H1 (cell line): ENCODE results near the gene CSF1. TPM values are rescaled to one million over a fixed set of nuclear protein-coding genes. Genes with fewer than 3 reads are reported as not detected.

ENCODE experiments used
- CTCF ChIA-PET: fragments of 300-600 bp; sonication (Branson Sonifier 250); formaldehyde crosslinking; loops from one replicate; lab custom pipeline; 2021; ENCODE audit not compliant: partially characterized antibody; lab: Charles Lee
- POLR2A ChIA-PET: fragments of 300-600 bp; sonication (Branson Sonifier 250); formaldehyde crosslinking; loops from one replicate; lab custom pipeline; 2021; ENCODE audit warnings: inconsistent platforms; ENCODE audit not compliant: partially characterized antibody; lab: Charles Lee
- DNase-seq, 2 experiments: peaks; one replicate each; pipeline versions ENCODE4 v3.0.0 to v3.0.0-alpha.2; 2010 to 2022; ENCODE audit warnings: low spot score in 2 of 2, low read depth in 1 of 2, mixed read lengths in 1 of 2
- FAIRE-seq: peaks from 2 replicates; lab custom pipeline; 2011; peaks lifted over from hg19 to GRCh38; lab: Jason Lieb, UNC
- H2AFZ ChIP-seq: 2 replicates; pipeline ENCODE4 v1.8.1; 2012; ENCODE audit warnings: low read length, inconsistent platforms
- H2AK5ac ChIP-seq: 2 replicates; pipeline ENCODE4 v1.6.1; 2013; ENCODE audit warnings: low read depth, low read length
- H2BK120ac ChIP-seq: replicated peaks from 2 replicates; pipeline ENCODE3; 2013; ENCODE audit warnings: low read depth, low read length, inconsistent platforms
- H2BK12ac ChIP-seq: 2 replicates; pipeline ENCODE4 v1.6.1; 2013; ENCODE audit warnings: low read depth, low read length
- H2BK15ac ChIP-seq: 2 replicates; pipeline ENCODE4 v1.6.1; 2013; ENCODE audit warnings: low read length
- H2BK20ac ChIP-seq: 2 replicates; pipeline ENCODE4 v1.6.1; 2013; ENCODE audit warnings: low read length
- H2BK5ac ChIP-seq: 2 replicates; pipeline ENCODE4 v1.6.1; 2013; ENCODE audit warnings: low read depth, low read length
- H3K14ac ChIP-seq: 2 replicates; pipeline ENCODE4 v1.6.1; 2013; ENCODE audit warnings: inconsistent platforms; ENCODE audit not compliant: insufficient read length
- H3K18ac ChIP-seq: 2 replicates; pipeline ENCODE4 v1.6.1; 2013; ENCODE audit warnings: low read length; ENCODE audit errors: extremely low read depth
- H3K23ac ChIP-seq: 2 replicates; pipeline ENCODE4 v1.6.1; 2013; ENCODE audit warnings: inconsistent platforms; ENCODE audit not compliant: insufficient read length
- H3K23me2 ChIP-seq: 2 replicates; pipeline ENCODE4 v1.6.1; 2013; ENCODE audit warnings: low read depth, low read length
- H3K27ac ChIP-seq: 2 replicates; pipeline ENCODE4 v1.6.1; 2011; ENCODE audit warnings: low read depth, low read length, inconsistent platforms
- H3K27me3 ChIP-seq, 4 experiments: replicated peaks in 1 of 4; 1 replicate in 1 of 4; 2 replicates in 3 of 4; pipeline versions ENCODE4 v1.6.1 to v1.8.1; 2011 to 2013; ENCODE audit warnings: low read length in 3 of 4, mild to moderate bottlenecking in 3 of 4, inconsistent platforms in 2 of 4, mixed read lengths in 2 of 4, moderate library complexity in 1 of 4; ENCODE audit not compliant: control insufficient read depth in 3 of 4, insufficient read depth in 3 of 4; ENCODE audit errors: extremely low read depth in 1 of 4
- H3K36me3 ChIP-seq, 4 experiments: 2 replicates each; pipeline versions ENCODE4 v1.6.1 to v1.8.1; 2011 to 2013; ENCODE audit warnings: mild to moderate bottlenecking in 4 of 4, low read length in 3 of 4, moderate library complexity in 2 of 4, control low read depth in 1 of 4, inconsistent platforms in 1 of 4; ENCODE audit not compliant: insufficient read depth in 4 of 4, control insufficient read depth in 2 of 4
- H3K4ac ChIP-seq: replicated peaks from 2 replicates; pipeline ENCODE3; 2013; ENCODE audit warnings: low read length, low read depth, mixed read lengths, inconsistent platforms; ENCODE audit not compliant: insufficient read length
- H3K4me1 ChIP-seq, 4 experiments: replicated peaks in 1 of 4; 1 replicate in 1 of 4; 2 replicates in 3 of 4; pipeline versions ENCODE4 v1.6.1 to v1.8.1; 2011 to 2013; ENCODE audit warnings: low read length in 3 of 4, inconsistent platforms in 2 of 4, mixed read lengths in 1 of 4; ENCODE audit not compliant: insufficient read depth in 4 of 4, control insufficient read depth in 3 of 4
- H3K4me2 ChIP-seq, 2 experiments: 2 replicates each; pipeline versions ENCODE4 v1.6.1 to v1.8.1; 2011 to 2013; ENCODE audit warnings: low read depth in 2 of 2, low read length in 2 of 2, control low read depth in 1 of 2, inconsistent platforms in 1 of 2, mild to moderate bottlenecking in 1 of 2; ENCODE audit not compliant: insufficient read depth in 1 of 2
- H3K4me3 ChIP-seq, 4 experiments: fragments of 200-600, 300-600 bp in 1 of 4; sonication (generic), shearing (Covaris generic), sonication (Bioruptor Twin) in 1 of 4; 2 replicates each; pipeline versions ENCODE4 v1.5.1 to v1.8.1; 2011 to 2016; ENCODE audit warnings: low read length in 4 of 4, low read depth in 3 of 4, control low read depth in 2 of 4, inconsistent platforms in 2 of 4, mild to moderate bottlenecking in 2 of 4, mixed read lengths in 1 of 4, moderate library complexity in 1 of 4; ENCODE audit not compliant: insufficient read depth in 2 of 4; ENCODE audit errors: extremely low read depth in 1 of 4
- H3K56ac ChIP-seq: replicated peaks from 2 replicates; pipeline ENCODE3; 2013; ENCODE audit warnings: low read depth, mild to moderate bottlenecking, mixed read lengths, low read length, inconsistent platforms; ENCODE audit not compliant: insufficient read length
- H3K79me1 ChIP-seq: 2 replicates; pipeline ENCODE4 v1.6.1; 2013; ENCODE audit warnings: low read depth, low read length, control low read depth
- H3K79me2 ChIP-seq, 2 experiments: 2 replicates each; pipeline versions ENCODE4 v1.6.1 to v1.8.1; 2012 to 2013; ENCODE audit warnings: low read length in 2 of 2, mild to moderate bottlenecking in 2 of 2, inconsistent platforms in 1 of 2; ENCODE audit not compliant: insufficient read depth in 2 of 2, control insufficient read depth in 1 of 2
- H3K9ac ChIP-seq, 4 experiments: replicated peaks in 1 of 4; 1 replicate in 1 of 4; 2 replicates in 3 of 4; pipeline versions ENCODE4 v1.6.1 to v1.8.1; 2011 to 2013; ENCODE audit warnings: low read depth in 3 of 4, low read length in 3 of 4, control low read depth in 2 of 4, mild to moderate bottlenecking in 2 of 4, moderate library complexity in 2 of 4, inconsistent platforms in 1 of 4; ENCODE audit errors: extremely low read depth in 1 of 4
- H3K9me3 ChIP-seq, 2 experiments: 2 replicates each; pipeline versions ENCODE4 v1.6.1 to v1.8.1; 2012 to 2013; ENCODE audit warnings: mild to moderate bottlenecking in 2 of 2, moderate library complexity in 2 of 2, control low read depth in 1 of 2, inconsistent platforms in 1 of 2, low read depth in 1 of 2, low read length in 1 of 2, mixed read lengths in 1 of 2; ENCODE audit not compliant: insufficient read depth in 2 of 2
- H4K20me1 ChIP-seq, 2 experiments: replicated peaks in 1 of 2; 2 replicates each; pipeline versions ENCODE3 to v1.8.1; 2011 to 2013; ENCODE audit warnings: inconsistent platforms in 2 of 2, low read length in 2 of 2, mild to moderate bottlenecking in 1 of 2; ENCODE audit not compliant: insufficient read depth in 2 of 2, control insufficient read depth in 1 of 2
- H4K5ac ChIP-seq: 2 replicates; pipeline ENCODE4 v1.6.1; 2013; ENCODE audit warnings: low read length, low read depth, mixed read lengths, inconsistent platforms; ENCODE audit not compliant: insufficient read length
- H4K8ac ChIP-seq: 2 replicates; pipeline ENCODE4 v1.8.0; 2013; ENCODE audit warnings: mild to moderate bottlenecking, moderate library complexity, low read length, inconsistent platforms; ENCODE audit not compliant: insufficient read depth; ENCODE audit errors: extremely low read depth
- H4K91ac ChIP-seq: replicated peaks from 2 replicates; pipeline ENCODE3; 2013; ENCODE audit warnings: low read length, mixed read lengths, inconsistent platforms; ENCODE audit not compliant: insufficient read length
- EZH2 ChIP-seq: fragments of 200-600 bp; sonication (generic); IDR thresholded peaks from 2 replicates; pipeline ENCODE4 v1.7.1; 2012; ENCODE audit warnings: low read depth, mild to moderate bottlenecking, moderate library complexity, low read length, inconsistent platforms; ENCODE audit not compliant: severe bottlenecking
- SIRT6 ChIP-seq: IDR thresholded peaks from one replicate; pipeline ENCODE4 v1.7.1; 2012; ENCODE audit warnings: low read length, inconsistent platforms
- SIX5 ChIP-seq: IDR thresholded peaks from 2 replicates; pipeline ENCODE4 v1.6.1; 2011; ENCODE audit warnings: mild to moderate bottlenecking, low read depth, low read length
- SP1 ChIP-seq: IDR thresholded peaks from 2 replicates; pipeline ENCODE4 v1.6.1; 2011; ENCODE audit warnings: low read depth, low read length
- SRF ChIP-seq: IDR thresholded peaks from 2 replicates; pipeline ENCODE4 v1.6.1; 2011; ENCODE audit warnings: mild to moderate bottlenecking, low read depth, low read length, moderate library complexity
- SUZ12 ChIP-seq: fragments of 200-600 bp; sonication (generic); IDR thresholded peaks from 2 replicates; pipeline ENCODE4 v1.6.1; 2012; ENCODE audit warnings: mild to moderate bottlenecking, inconsistent platforms, low read length, moderate library complexity, mixed read lengths
- TAF1 ChIP-seq: IDR thresholded peaks from 2 replicates; pipeline ENCODE4 v1.6.1; 2011; ENCODE audit warnings: mild to moderate bottlenecking, low read depth, low read length
- TBP ChIP-seq: IDR thresholded peaks from 2 replicates; pipeline ENCODE4 v1.6.1; 2011; ENCODE audit warnings: low read depth, low read length, improper control_type of control experiment
- USF2 ChIP-seq: IDR thresholded peaks from 2 replicates; pipeline ENCODE4 v1.6.1; 2011; ENCODE audit warnings: low read length, improper control_type of control experiment
- YY1 ChIP-seq: IDR thresholded peaks from 2 replicates; pipeline ENCODE4 v1.6.1; 2011; ENCODE audit warnings: low read depth, mild to moderate bottlenecking, low read length
- WGBS, 2 experiments: shearing (Covaris generic) in 1 of 2; methylation state at CpG; one replicate each; pipeline versions ENCODE4 v1.1.6 to v1.1.7; 2013 to 2015; ENCODE audit warnings: low lambda C conversion rate in 2 of 2, mixed read lengths in 2 of 2, inconsistent platforms in 1 of 2, low coverage in 1 of 2, missing lambda C conversion rate in 1 of 2; ENCODE audit not compliant: insufficient replicate concordance in 2 of 2, insufficient coverage in 1 of 2, insufficient read length in 1 of 2; ENCODE audit errors: extremely low coverage in 1 of 2, missing lambda C conversion rate in 1 of 2; 5-methylcytosine and 5-hydroxymethylcytosine counted together
- polyA plus RNA-seq, 7 experiments: library from polyadenylated mRNA; depleted of rRNA in 3 of 7; stranded (reverse) in 5 of 7; unstranded in 2 of 7; fragments of >200 nt in 5 of 7; fragments of 200-250 nt in 2 of 7; gene quantifications; 1 replicate in 5 of 7; 2 replicates in 1 of 7; 4 replicates in 1 of 7; pipeline versions ENCODE4 v1.2.1 to v1.2.3, GENCODE V29; 2011 to 2013; ENCODE audit warnings: missing spikeins in 2 of 7, mixed read lengths in 2 of 7
- total RNA-seq: library from RNA; stranded (reverse); fragmentation: NEBNext Ultra II Directional; extraction: Animal tissue kit (Norgen Biotek cat#: 25700); gene quantifications from 2 replicates; pipeline ENCODE4 v1.2.1, GENCODE V29; 2021
- TF ChIP-seq, protein P1 (sequence below), 3 experiments: IDR thresholded peaks; 1 replicate in 2 of 3; 2 replicates in 1 of 3; pipeline versions ENCODE4 v1.5.1 to v1.6.1; 2011; ENCODE audit warnings: low read length in 3 of 3, mild to moderate bottlenecking in 3 of 3, inconsistent platforms in 2 of 3, low read depth in 1 of 3, moderate library complexity in 1 of 3; ENCODE audit not compliant: insufficient read depth in 1 of 3; ENCODE audit errors: control extremely low read depth in 1 of 3

Gene CSF1
- total and polyA plus RNA-seq, 2 of the 8 experiments (the other 6 are each of a cell fraction or from before 2014, with no cell fraction given): 3.3 to 5.4 TPM

- POLR2A ChIA-PET: interaction anchor here (0.7 to 1.2 kb wide), 2 partner anchors 9 to 13 kb away, joined by 3 read pairs; no protein-coding TSS in a partner anchor
- no peak overlapping the region for H2BK5ac ChIP-seq
- no peak overlapping the region for H3K27ac ChIP-seq
- H3K18ac ChIP-seq: no peak overlapping the region
- H3K23ac ChIP-seq: no peak overlapping the region
- no peak overlapping the region for H3K9ac ChIP-seq
- no peak overlapping the region for H3K4me3 ChIP-seq
- no peak overlapping the region for H4K5ac ChIP-seq
- no peaks in the 10 kb centered on the region for H3K79me2 ChIP-seq
- FAIRE-seq (no peak), DNase-seq (no peak)
- no peak overlapping the region for H4K8ac ChIP-seq
- 88% methylated on average over 10 of the region's 10 CpGs; no CpG with 5 or more reads in 1 of the 2 experiments for WGBS, 2 experiments
- no peak overlapping the region for H2AK5ac ChIP-seq
- no peak overlapping the region for H4K91ac ChIP-seq
- no peaks in the 10 kb centered on the region for H4K20me1 ChIP-seq
- no peak overlapping the region for H3K14ac ChIP-seq
- H2BK15ac ChIP-seq: no peak overlapping the region
- CTCF ChIA-PET: interaction anchor here (1.3 to 4.0 kb wide), 4 partner anchors 8 to 112 kb away, joined by 5 to 22 read pairs (median 6); partner anchors contain the start of gene AHCYL1
- no peak overlapping the region for H2BK12ac ChIP-seq
- H2BK120ac ChIP-seq: no peak overlapping the region
- H3K79me1 ChIP-seq: no peaks in the 10 kb centered on the region
- H3K4ac ChIP-seq: no peak overlapping the region
- no peaks in the 10 kb centered on the region for H3K36me3 ChIP-seq
- H3K56ac ChIP-seq: no peak overlapping the region
- H3K4me2 ChIP-seq: no peak overlapping the region
- peaks cover 0 to 3% (median 2%) of the 10 kb centered on the region in 4 experiments; a peak in 4 of 7 replicates for H3K4me1 ChIP-seq
- no peak overlapping the region for H2BK20ac ChIP-seq
- H2AFZ ChIP-seq: no peak overlapping the region
- no peaks in the 10 kb centered on the region for H3K9me3 ChIP-seq
- H3K23me2 ChIP-seq: no peaks in the 10 kb centered on the region
- H3K27me3 ChIP-seq: no peaks in the 10 kb centered on the region; a peak in 2 of 7 replicates
- no peak for TF ChIP-seq EZH2
- no peak for TF ChIP-seq SP1
- no peak for TF ChIP-seq USF2
- TF ChIP-seq SIRT6: no peak
- no peak for TF ChIP-seq TBP
- TF ChIP-seq SUZ12: no peak
- no peak for TF ChIP-seq TAF1
- TF ChIP-seq YY1: no peak
- no peak for TF ChIP-seq SRF
- no peak for TF ChIP-seq SIX5
- TF ChIP-seq, protein P1, sequence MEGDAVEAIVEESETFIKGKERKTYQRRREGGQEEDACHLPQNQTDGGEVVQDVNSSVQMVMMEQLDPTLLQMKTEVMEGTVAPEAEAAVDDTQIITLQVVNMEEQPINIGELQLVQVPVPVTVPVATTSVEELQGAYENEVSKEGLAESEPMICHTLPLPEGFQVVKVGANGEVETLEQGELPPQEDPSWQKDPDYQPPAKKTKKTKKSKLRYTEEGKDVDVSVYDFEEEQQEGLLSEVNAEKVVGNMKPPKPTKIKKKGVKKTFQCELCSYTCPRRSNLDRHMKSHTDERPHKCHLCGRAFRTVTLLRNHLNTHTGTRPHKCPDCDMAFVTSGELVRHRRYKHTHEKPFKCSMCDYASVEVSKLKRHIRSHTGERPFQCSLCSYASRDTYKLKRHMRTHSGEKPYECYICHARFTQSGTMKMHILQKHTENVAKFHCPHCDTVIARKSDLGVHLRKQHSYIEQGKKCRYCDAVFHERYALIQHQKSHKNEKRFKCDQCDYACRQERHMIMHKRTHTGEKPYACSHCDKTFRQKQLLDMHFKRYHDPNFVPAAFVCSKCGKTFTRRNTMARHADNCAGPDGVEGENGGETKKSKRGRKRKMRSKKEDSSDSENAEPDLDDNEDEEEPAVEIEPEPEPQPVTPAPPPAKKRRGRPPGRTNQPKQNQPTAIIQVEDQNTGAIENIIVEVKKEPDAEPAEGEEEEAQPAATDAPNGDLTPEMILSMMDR (IDR thresholded peaks at IDR 0.05; ENCODE audit: control extremely low read depth in 1 of 3, insufficient read depth in 1 of 3, low read depth in 1 of 3, low read length in 3 of 3): no peak
These were observed 22.8 kb upstream of the CSF1 start for GRCh38 chr1:109887884-109888283.
